HEK293 (cell line): ENCODE measurements around the gene BCAS3.

Experiments used
- CTCF ChIA-PET: fragments of 350-600 bp; formaldehyde crosslinking; extraction: SDS; loops from one replicate; lab custom pipeline; 2021; ENCODE audit warnings: antibody characterized with exemption; lab: Yijun Ruan, JAX
- POLR2A ChIA-PET: fragments of 300-600 bp; formaldehyde crosslinking; extraction: SDS; loops from one replicate; lab custom pipeline; 2020; ENCODE audit warnings: antibody characterized with exemption, inconsistent platforms; lab: Yijun Ruan, JAX
- H3K27ac ChIP-seq: fragments of 200-500 bp; sonication (Bioruptor generic); 2 replicates; pipeline ENCODE4 v1.5.1; 2014; ENCODE audit warnings: low read depth, low read length, control low read depth, inconsistent platforms; ENCODE audit errors: extremely low read depth
- H3K36me3 ChIP-seq, 2 experiments: fragments of 200-500 bp in 1 of 2; sonication (Bioruptor generic) in 1 of 2; 1 replicate in 1 of 2; 2 replicates in 1 of 2; pipeline ENCODE4 v1.5.1; 2014 to 2017; ENCODE audit warnings: inconsistent platforms in 2 of 2, low read length in 2 of 2; ENCODE audit not compliant: control insufficient read depth in 2 of 2, insufficient read depth in 1 of 2
- H3K4me1 ChIP-seq: fragments of 200-500 bp; sonication (Bioruptor generic); 2 replicates; pipeline ENCODE4 v1.5.1; 2014; ENCODE audit warnings: mild to moderate bottlenecking, low read length, inconsistent platforms; ENCODE audit not compliant: control insufficient read depth, insufficient read depth
- H3K4me3 ChIP-seq: 2 replicates; pipeline ENCODE4 v1.5.1; 2011; ENCODE audit warnings: low read depth, mild to moderate bottlenecking, control low read depth, low read length, moderate library complexity
- H3K9me3 ChIP-seq: fragments of 200-500 bp; sonication (Bioruptor generic); 2 replicates; pipeline ENCODE4 v1.5.1; 2014; ENCODE audit warnings: low read depth, low read length, inconsistent platforms; ENCODE audit not compliant: control insufficient read depth, insufficient read depth
- TF ChIP-seq, protein P1 (sequence below): fragments of 450-650 bp; formaldehyde crosslinking; IDR thresholded peaks from 2 replicates; pipeline ENCODE4 v1.5.1; 2017; ENCODE audit warnings: missing biosample characterization, missing genetic modification characterization

The BCAS3 gene

DNA sequence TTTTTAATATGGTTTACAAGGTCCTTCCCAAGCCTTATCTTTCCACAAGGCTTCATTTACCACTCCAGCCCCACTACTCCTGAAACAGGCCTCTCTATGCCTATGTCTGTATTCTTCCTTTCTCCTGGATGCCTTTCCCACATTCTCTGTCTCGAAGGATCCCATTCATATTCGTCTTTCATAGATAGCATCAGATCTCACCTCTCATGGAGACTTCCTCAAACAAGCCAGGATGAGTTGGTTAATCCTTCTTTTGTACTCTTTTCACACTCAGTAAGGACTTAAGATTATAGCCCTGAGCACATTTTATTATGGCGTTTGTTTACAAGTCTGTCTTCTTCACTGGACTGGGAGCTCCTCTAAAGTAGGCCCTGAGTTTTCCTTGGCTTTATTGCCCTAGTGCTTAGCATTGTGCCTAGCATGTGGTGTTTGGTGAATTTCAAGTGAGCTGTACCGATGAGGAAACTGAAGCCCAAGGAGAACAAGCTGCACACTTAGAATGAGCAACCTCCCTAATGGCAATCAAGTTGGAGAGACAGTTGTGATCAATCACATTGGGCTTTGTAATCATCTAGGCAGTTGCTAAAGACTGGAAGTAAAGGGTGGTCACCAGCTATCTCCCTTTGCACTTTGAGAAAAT lies 764.6 kb downstream of the BCAS3 start:
- no peak overlapping the region for H3K4me3 ChIP-seq
- ChIA-PET CTCF (interaction anchor here (0.7 kb wide), 1 partner anchor 53 kb away, joined by 3 read pairs; no protein-coding TSS in a partner anchor), POLR2A (no interaction called here)
- H3K36me3 ChIP-seq, result no peaks in the 10 kb centered on the region
- no peaks in the 10 kb centered on the region for H3K9me3 ChIP-seq
- peaks cover 4% of the 10 kb centered on the region; the same call in 1 of the 2 replicates for H3K4me1 ChIP-seq
- no peak overlapping the region for H3K27ac ChIP-seq
- TF ChIP-seq, protein P1, sequence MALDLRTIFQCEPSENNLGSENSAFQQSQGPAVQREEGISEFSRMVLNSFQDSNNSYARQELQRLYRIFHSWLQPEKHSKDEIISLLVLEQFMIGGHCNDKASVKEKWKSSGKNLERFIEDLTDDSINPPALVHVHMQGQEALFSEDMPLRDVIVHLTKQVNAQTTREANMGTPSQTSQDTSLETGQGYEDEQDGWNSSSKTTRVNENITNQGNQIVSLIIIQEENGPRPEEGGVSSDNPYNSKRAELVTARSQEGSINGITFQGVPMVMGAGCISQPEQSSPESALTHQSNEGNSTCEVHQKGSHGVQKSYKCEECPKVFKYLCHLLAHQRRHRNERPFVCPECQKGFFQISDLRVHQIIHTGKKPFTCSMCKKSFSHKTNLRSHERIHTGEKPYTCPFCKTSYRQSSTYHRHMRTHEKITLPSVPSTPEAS, result no peak
- TF ChIP-seq, all 188 proteins: peak for 0
